ENCODE measurements around the gene PRICKLE4.
"Not testable (repeated sequence)": the region's sequence is repeated elsewhere in the genome, so short reads cannot be mapped to it uniquely, and the experiment has no call there.

PRICKLE4 gene

GRCh38 chr6:41746107-41746506 is 34.5 kb upstream of the PRICKLE4 start:
- no peak for DNase-seq (ENCODE audit: low read depth in 2 of 2)

- no peak for DNase-seq (ENCODE audit: low read depth in 2 of 2)
These were observed 33.1 kb upstream of the PRICKLE4 start, which contains the start of gene PGC for GRCh38 chr6:41747256-41748101. TSS of gene PGC (minus strand) at chr6:41747397. CDS start at chr6:41747334, 63 bp downstream.

GRCh38 chr6:41748102-41748477 is 32.5 kb upstream of the PRICKLE4 start:
- no peak for DNase-seq (ENCODE audit: low read depth in 2 of 2)

GRCh38 chr6:41748542-41748941 is 32.0 kb upstream of the PRICKLE4 start:
- no peak for DNase-seq (ENCODE audit: low read depth in 2 of 2)

- no peak for DNase-seq (ENCODE audit: low read depth in 2 of 2)
These were observed 30.2 kb upstream of the PRICKLE4 start for GRCh38 chr6:41750374-41750773.

GRCh38 chr6:41755895-41756294 is 24.7 kb upstream of the PRICKLE4 start:
- no peak for DNase-seq (ENCODE audit: low read depth in 2 of 2)

- no peak for DNase-seq (ENCODE audit: low read depth in 2 of 2)
These were observed 24.2 kb upstream of the PRICKLE4 start for GRCh38 chr6:41756354-41756753.

GRCh38 chr6:41757271-41757670 is 23.3 kb upstream of the PRICKLE4 start:
- no peak for DNase-seq (ENCODE audit: low read depth in 2 of 2)

GRCh38 chr6:41757931-41758640 is 22.5 kb upstream of the PRICKLE4 start:
- DNase-seq (ENCODE audit: low read depth in 2 of 2) = no peak

- no peak for DNase-seq (ENCODE audit: low read depth in 2 of 2)
These were observed 21.9 kb upstream of the PRICKLE4 start for GRCh38 chr6:41758641-41759035.

GRCh38 chr6:41759106-41759904 is 21.3 kb upstream of the PRICKLE4 start:
- DNase-seq (ENCODE audit: low read depth in 2 of 2) = no peak

GRCh38 chr6:41759905-41760579 is 20.5 kb upstream of the PRICKLE4 start:
- no peak for DNase-seq (ENCODE audit: low read depth in 2 of 2)

- DNase-seq (ENCODE audit: low read depth in 2 of 2) = no peak
These were observed 17.1 kb upstream of the PRICKLE4 start for GRCh38 chr6:41763470-41763869.

GRCh38 chr6:41766043-41766664 is 14.4 kb upstream of the PRICKLE4 start:
- DNase-seq (ENCODE audit: low read depth in 2 of 2) = not testable (repeated sequence)

GRCh38 chr6:41767112-41767833 is 13.3 kb upstream of the PRICKLE4 start:
- DNase-seq (ENCODE audit: low read depth in 2 of 2) = no peak

- DNase-seq (ENCODE audit: low read depth in 2 of 2) = no peak
These were observed 11.9 kb upstream of the PRICKLE4 start for GRCh38 chr6:41768545-41769308.

- DNase-seq (ENCODE audit: low read depth in 2 of 2) = no peak
These were observed 11.2 kb upstream of the PRICKLE4 start for GRCh38 chr6:41769376-41769775.

- no peak for DNase-seq (ENCODE audit: low read depth in 2 of 2)
These were observed 10.1 kb upstream of the PRICKLE4 start for GRCh38 chr6:41770381-41771057.
